RKO (cell line): ENCODE data around the gene PDE8A.
A peak's percentile ranks its signal among the peaks of the same experiment; 100 is the strongest.

Experiments
- DNase-seq: peaks from one replicate; pipeline ENCODE4 v3.0.0-alpha.2; 2016; ENCODE audit warnings: low spot score

The PDE8A gene

DNA sequence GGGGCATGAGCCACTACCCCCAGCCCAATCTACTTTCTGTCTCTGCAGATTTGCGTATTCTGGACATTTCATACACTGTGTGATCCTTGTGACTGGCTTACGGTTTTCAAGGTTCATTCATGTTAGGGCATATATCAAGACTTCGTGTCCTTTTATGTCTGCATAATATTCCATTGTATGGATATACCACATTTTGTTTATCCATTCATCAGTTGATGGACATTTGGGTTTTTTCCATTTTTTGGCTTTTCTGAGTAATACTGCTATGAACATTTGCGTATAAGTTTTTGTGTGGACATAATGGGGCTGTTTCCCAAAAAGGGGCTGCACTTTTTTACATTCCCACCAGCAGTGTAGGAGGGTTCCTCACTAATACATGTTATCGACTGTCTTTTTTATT, 106.6 kb downstream of the PDE8A start:
- DNase-seq = no peak

GRCh38 chr15:85089929-85090597, 108.4 kb downstream of the PDE8A start:
- no peak for DNase-seq

DNA sequence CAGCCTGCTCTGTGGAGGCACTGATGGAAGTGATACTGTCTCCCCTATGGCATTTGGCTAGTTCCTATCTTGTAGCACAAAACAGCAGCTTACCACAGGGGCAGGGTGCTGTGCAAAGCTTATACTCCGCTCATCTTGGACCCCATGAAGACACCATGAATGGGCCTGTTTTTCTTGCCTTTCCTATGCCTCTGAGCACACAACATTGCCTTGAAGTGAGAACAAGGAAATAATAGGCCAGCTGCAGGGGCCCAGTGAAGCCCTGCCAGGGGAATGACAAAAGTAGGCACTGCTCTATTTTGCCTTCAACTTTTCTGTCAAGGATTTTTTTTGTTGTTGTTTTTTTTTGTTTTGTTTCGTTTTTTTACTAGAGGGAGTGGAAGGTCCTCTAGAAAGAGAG, 110.3 kb downstream of the PDE8A start:
- DNase-seq = no peak

DNA sequence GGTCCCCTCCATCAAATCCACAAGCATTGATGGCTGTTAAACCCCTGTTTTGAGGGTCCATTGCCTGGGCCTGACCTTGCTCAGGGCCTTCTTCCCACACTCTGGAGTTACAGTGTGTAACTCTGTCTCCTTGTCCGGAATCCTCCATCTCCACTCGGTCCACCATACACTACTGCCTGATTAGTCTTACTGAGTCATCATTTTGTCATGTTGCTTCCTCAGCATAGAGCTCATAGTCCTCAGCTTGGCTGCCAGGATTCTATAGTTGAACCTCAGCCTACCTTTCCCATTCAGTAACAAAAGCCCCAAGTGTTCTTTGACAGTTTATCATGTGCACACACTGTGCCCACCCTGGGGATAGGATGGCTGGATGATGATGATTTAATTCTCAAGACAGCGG, 113.0 kb downstream of the PDE8A start:
- peak; percentile 44 for DNase-seq

- DNase-seq = no peak
These were observed 113.9 kb downstream of the PDE8A start for GRCh38 chr15:85095566-85095965.

DNA sequence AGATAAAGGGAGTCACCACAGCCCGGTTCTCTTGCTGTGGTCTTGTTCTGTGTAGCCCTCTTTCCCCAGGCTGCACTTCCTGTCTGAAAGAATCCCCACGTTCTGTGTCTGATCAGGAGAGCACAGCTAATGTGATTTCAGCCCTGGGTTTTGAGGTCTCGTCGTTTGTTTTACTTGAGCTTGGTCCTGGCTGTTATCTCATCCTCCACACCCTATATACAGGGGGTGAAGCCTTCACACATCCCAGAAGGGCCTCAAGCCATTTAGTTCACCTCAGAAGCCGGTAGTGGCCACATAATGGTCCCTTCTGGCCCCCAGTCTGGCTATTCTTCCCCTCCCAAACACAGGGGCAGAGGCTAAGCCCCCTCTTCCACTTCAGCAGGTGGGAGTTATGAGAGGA, 115.6 kb downstream of the PDE8A start:
- no peak for DNase-seq

DNA sequence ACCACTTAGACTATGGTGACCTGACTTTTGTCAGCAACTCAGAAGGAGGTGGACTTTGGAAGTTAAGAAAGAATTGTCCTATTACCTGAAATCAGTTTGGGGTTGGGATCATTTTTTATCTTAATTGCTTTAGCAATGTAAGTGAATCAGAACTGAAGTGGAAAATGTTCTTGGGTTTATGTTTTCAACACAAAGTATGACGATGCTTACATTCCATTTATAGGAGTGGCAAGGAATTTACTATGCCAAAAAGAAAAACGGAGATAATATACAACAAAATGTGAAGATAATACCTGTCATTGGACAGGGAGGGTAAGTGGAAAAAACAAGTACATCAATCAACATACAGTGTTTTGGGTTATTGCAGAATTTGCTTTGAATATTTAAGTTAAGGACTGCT, 116.1 kb downstream of the PDE8A start:
- DNase-seq = no peak

DNA sequence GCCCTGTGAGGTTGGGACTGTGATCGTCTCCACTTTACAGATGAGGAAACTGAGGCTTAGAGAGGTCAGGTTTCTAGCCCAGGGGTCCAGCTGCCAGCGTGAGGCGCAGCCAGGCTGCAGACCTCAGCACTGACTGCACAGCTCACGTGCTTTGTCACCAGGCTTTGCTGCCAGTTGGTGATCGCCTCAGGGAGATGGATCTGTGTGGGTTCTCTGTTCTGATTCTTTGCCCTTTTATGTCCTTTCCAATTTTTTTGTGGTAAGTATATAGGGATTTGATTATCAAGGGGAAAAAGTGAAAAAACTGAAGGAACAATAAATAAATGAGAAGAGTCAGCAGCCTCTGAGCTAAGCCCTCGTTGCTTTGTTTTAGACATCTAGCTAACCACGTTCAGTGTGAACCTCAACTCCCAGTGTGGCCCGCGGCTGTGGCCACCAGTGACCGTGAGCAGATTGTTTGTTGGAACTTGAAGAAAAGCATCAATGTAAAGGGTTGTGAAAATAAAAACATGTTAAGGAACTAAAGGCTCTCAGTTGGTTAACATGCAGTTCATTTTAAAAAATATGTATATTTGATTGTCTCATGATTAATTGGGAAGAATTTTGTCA, 117.6 kb downstream of the PDE8A start:
- no peak for DNase-seq

GRCh38 chr15:85100186-85100937, 118.7 kb downstream of the PDE8A start:
- DNase-seq = no peak

DNA sequence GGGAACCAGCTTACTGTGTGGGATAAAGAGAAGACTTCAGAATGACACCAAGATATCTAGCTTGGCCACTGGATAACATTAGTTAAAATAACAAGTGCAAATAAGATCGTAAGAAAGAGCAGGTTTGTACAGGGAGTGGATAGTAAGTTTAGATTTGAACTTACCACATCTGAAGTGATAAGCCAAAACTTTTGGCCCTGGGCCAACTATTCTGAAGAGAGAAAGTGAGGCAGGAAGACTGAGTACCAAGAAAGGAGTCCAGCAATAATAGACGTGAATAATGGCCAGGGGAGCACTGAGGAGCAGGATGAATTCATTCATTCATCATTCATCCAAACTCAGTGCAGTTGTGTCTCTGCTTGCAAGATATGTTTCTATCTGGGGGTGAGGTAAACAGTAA, 122.9 kb downstream of the PDE8A start:
- no peak for DNase-seq

GRCh38 chr15:85108136-85108535, 126.5 kb downstream of the PDE8A start:
- no peak for DNase-seq

DNA sequence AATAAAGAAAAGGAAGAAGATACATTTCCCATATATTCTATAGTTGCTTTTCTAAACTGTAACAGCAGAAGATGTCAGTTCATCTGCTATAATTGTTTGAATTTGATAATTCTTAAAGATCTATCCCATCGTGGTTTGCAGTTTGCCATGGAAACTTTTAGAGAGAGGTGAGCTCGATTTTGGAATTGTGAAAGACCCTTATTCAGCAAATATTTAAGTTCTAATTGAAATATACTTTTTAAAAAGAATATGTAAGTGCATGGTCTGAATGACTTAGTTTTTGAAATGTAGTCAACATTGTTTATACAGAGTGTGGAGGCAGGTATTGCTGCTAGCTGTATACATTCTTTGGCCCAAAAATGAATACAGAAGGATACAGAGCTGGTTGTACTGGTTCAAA, 127.7 kb downstream of the PDE8A start:
- DNase-seq = no peak

DNA sequence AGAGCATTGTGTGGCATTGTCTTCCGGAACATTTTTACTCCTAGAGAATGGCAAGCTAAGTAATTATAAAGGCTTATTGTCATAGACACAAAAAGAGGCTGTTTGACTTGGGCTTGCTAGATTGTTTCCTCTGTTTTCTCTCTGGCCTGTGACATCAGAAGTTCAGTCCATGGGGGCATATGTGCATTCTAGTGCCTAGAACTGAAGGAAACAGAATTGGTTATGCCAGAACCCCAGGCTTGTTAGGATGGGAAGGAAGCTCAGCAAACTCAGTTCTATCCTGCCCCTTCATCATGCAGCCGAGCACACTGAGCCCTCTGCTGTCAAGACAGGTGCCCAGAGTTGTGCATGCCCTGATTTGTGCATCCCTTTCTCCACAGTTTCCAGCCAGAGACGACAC, 131.3 kb downstream of the PDE8A start:
- DNase-seq = no peak

GRCh38 chr15:85114886-85115285, 133.2 kb downstream of the PDE8A start:
- no peak for DNase-seq

DNA sequence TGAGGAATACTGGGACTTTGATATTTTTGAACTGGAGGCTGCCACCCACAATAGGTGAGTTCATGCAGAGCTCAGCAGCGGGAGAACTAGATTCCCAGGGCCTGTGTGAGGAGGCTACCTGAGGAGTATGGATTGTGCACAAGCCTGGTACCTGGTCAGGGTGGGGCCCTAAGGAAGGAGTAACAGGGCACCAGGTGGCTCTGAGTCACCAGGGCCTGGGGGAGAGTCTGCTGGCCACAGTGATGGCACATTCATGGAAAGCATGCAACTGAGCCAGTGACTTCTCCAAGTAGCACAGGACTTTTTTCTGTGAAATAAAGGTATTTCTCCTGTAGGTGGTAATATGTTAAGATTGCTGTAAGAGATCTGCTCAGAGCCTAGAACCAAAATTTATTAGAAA, 134.4 kb downstream of the PDE8A start:
- DNase-seq = no peak

DNA sequence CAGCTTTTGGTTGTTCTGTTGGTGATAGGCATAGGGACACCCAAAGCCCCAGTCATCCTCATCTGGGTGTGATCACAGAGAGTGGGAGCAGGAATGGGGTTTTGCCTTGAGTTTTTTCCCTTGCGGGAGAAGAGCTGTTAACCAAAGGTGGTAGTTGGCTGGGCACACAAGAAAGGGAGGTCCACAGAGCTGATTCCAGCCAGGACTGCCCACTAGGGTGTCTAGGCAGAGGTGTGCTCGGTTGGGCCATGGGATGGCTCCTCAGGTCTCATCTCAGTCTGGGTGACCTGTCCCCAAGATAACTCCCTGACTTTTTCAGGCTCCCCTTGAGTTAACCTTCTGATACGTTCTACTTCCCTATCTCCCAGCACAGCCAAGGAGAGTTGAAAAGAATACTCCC, 134.8 kb downstream of the PDE8A start:
- DNase-seq = no peak

DNA sequence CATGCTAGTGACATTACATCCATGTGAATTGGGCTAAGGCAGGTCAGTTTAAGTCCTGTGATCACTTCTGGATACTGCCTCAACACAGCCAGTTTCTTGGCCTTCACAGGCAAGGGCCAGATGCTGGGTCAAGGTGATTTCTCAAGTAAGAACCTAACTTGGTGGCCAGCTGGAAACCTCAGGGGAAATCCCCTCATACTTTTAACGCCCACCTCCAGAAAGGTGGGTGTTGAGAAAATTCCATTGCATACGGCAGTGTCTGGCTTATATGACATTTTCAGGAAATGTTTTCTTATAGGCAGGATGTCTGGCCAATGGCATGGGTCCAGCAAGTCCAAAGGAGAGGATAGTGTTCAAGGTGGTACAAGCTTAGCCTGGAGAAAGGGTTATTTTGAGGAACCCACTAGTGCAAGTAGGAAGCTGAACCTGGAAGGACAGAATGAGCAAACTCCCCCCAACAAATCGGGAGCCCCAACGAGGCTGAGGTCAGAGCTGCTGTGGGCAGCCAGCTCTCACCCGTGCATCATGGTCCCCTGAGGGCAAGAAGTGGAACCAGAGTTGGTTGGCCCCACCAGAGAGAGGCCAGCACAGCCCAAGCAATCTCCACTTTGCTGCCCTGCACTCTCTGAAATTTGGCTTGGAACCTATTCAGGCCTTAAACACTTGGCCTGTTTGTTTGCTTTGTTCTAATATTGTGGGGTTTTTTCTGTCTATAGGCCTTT, 135.4 kb downstream of the PDE8A start:
- DNase-seq = no peak

DNA sequence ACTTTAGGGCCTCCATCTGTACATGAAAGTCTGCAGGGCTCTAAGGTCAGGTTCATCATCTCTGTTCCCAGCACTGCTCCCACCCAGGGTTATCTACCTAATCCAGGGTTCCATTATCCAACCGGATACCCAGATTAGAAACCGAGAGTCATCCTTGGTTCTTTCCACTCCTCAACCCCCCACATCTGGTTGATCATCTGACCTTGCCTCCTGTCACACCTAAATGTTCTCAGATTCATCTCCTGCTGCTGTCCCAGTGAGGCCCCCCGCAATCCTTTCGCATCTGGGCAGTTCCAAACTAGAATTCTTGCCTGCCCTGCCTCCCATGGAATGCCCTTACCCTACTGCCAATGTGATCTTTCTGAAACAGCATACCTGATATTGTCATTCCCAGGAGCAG, 136.5 kb downstream of the PDE8A start:
- DNase-seq = no peak

GRCh38 chr15:85118581-85118980, 136.9 kb downstream of the PDE8A start:
- DNase-seq = no peak

- no peak for DNase-seq
These were observed 138.9 kb downstream of the PDE8A start for GRCh38 chr15:85120351-85121113.

DNA sequence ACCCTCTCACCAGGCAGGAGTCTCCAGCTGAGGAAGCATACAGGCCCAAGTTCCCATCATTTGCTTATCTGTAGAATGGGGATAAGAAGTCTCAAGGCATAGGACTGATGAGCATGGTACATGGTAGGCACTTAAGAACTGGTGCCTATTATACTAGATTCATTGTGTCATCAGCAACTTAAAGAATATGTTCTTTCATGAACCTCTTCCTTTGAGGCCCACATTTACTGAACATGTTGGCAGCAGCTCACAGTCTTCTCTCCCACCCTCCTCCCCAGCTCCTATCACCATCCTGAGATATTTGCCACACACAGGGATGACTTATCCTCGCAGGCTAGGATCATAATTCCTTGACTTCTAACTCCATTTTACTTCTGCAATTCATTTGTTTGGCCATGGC, 142.5 kb downstream of the PDE8A start:
- DNase-seq = no peak

DNA sequence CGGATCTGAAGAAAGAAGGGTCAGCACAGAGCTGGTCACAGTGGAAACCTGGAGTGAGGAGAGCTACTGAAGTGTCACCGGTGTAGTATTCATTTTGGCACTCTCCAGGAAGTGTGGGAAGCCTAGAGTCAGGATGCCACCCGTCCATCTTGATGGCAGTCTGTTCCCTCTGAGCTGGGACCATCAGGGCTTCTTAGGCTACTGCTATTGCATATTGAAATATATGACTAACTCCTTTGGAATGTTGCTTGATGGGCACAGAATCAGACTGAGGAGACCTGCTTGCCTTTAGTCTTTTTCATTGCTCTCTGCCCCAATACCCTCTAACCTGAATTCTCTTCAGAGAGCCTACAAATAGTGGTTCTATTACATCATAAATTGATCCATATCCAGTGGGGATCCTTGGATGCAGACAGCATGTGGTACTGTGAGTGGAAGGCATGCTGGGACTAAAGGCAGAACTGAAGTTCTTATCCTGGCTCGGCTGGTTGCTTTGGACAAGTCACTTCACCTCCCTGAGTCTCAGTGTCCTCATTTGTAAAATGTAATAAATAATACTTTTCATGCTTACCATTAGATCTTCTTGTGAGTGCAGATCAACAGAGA, 143.5 kb downstream of the PDE8A start:
- DNase-seq = peak; percentile 47
